ENCODE measurements around the gene NIPA2.

NIPA2 gene

DNA sequence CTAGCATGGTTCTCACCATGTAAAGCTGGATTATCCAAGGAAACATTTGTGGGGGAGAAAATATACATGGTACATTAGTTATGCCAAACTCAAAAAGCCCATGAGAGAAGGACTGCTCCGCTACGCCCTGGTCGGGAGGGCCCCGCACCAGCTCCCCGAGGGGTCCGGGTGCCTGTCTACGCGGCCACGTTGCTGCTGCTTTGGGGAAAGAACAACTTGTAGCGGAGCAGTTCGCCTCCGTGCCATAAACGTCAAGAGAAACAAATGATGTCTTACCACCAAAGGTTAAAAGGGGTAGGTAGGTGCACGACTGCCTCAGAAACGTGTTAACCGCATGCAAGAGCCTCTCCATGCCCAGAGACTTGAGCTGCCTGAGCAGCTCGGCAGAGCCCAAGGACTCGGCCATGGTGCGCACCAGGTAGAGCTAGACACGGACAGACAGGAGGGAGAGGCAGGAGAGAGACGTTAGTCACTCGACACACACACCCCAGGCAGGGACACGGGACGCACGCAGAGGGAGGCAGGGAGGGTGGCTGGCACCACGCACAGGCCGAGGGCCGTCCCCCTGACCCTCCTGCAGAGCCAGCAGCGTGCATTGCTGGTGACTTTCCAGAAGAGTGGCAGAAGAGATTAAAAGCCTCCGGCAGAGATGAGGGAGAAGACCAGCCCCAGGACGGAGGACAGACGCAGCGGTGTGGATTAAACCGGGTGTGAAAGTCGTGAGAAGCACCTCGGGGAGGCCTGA is 78.3 kb downstream of the NIPA2 start:
- no peak for DNase-seq (ENCODE audit: insufficient read length, low spot score)
- TF ChIP-seq, protein P1, sequence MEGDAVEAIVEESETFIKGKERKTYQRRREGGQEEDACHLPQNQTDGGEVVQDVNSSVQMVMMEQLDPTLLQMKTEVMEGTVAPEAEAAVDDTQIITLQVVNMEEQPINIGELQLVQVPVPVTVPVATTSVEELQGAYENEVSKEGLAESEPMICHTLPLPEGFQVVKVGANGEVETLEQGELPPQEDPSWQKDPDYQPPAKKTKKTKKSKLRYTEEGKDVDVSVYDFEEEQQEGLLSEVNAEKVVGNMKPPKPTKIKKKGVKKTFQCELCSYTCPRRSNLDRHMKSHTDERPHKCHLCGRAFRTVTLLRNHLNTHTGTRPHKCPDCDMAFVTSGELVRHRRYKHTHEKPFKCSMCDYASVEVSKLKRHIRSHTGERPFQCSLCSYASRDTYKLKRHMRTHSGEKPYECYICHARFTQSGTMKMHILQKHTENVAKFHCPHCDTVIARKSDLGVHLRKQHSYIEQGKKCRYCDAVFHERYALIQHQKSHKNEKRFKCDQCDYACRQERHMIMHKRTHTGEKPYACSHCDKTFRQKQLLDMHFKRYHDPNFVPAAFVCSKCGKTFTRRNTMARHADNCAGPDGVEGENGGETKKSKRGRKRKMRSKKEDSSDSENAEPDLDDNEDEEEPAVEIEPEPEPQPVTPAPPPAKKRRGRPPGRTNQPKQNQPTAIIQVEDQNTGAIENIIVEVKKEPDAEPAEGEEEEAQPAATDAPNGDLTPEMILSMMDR (IDR thresholded peaks at IDR 0.05; ENCODE audit: insufficient read depth, missing control alignments), result no peak
- no peak for FAIRE-seq

DNA sequence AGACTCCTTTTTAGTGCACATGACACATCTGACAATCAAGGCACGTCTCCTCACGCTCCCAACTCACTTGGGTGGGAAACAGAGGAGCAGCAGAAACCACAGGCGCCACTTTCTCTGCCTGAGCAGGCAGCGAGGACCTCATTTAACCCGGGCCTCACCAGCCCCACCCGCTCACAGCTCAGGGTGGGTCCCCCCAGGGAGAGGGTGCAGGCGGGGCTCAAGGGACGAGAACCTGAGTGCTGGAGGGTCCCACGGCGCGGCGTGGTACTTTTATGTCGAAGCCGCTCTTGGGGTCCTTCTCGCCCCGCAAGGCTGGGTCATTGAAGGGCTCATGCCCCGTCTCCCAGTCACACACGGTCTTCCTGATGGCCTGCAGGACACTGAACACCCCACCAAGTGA is 79.1 kb downstream of the NIPA2 start:
- FAIRE-seq, result no peak
- TF ChIP-seq, protein P1 (IDR thresholded peaks at IDR 0.05; ENCODE audit: insufficient read depth, missing control alignments), result no peak

More for the DNA sequence above, 79.1 kb downstream of the NIPA2 start:
- no peak for DNase-seq (ENCODE audit: insufficient read length, low spot score)

Data from D721Med (cell line).